ENCODE measurements around the gene TPT1. TPM values are rescaled to one million over a fixed set of nuclear protein-coding genes. Genes with fewer than 3 reads are reported as not detected.

TPT1 gene
- polyA plus RNA-seq, 3 donors from 2014 or later = 1,111 to 3,245 (median 1,774) TPM

- Mint-ChIP-seq H3K9me3 (no peaks in the 10 kb centered on the region), H3K36me3 (peaks cover 0 to 7% (median 0%) of the 10 kb centered on the region in 3 donors), H3K27me3 (ENCODE audit: low read depth in 3 of 3) (no peaks in the 10 kb centered on the region), H3K27ac (no peak overlapping the region), H3K4me1 (peaks cover 31 to 36% of the 10 kb centered on the region in 2 donors), H3K4me3 (no peak overlapping the region)
- no peak for DNase-seq
Observed at GRCh38 chr13:45325806-45326205, 15.2 kb downstream of the TPT1 start.

- H3K27me3 Mint-ChIP-seq (ENCODE audit: low read depth in 3 of 3) = peaks cover 0 to 2% (median 1%) of the 10 kb centered on the region in 3 donors
- DNase-seq = no peak
- H3K27ac Mint-ChIP-seq = no peak overlapping the region
- peaks cover 0 to 3% (median 0%) of the 10 kb centered on the region in 3 donors for H3K36me3 Mint-ChIP-seq
- no peaks in the 10 kb centered on the region for H3K9me3 Mint-ChIP-seq
- H3K4me3 Mint-ChIP-seq = no peak overlapping the region
- H3K4me1 Mint-ChIP-seq = peaks cover 0 to 2% of the 10 kb centered on the region in 2 donors
Observed at GRCh38 chr13:45320876-45321629, 19.9 kb downstream of the TPT1 start.

GRCh38 chr13:45316996-45317395, 24.0 kb downstream of the TPT1 start:
- Mint-ChIP-seq H3K4me1 (peaks cover 0 to 1% of the 10 kb centered on the region in 2 donors), H3K36me3 (no peaks in the 10 kb centered on the region), H3K4me3 (no peak overlapping the region), H3K27me3 (ENCODE audit: low read depth in 3 of 3) (peaks cover 0 to 4% (median 2%) of the 10 kb centered on the region in 3 donors), H3K27ac (no peak overlapping the region), H3K9me3 (no peaks in the 10 kb centered on the region)
- DNase-seq = no peak

GRCh38 chr13:45316338-45316737, 24.6 kb downstream of the TPT1 start:
- Mint-ChIP-seq H3K4me3 (no peak overlapping the region), H3K36me3 (no peaks in the 10 kb centered on the region), H3K4me1 (peaks cover 3 to 8% of the 10 kb centered on the region in 2 donors), H3K27me3 (ENCODE audit: low read depth in 3 of 3) (peaks cover 0 to 5% (median 3%) of the 10 kb centered on the region in 3 donors), H3K9me3 (no peaks in the 10 kb centered on the region), H3K27ac (peak overlapping the region in 1 of 6 donors; percentile 12)
- no peak for DNase-seq

- Mint-ChIP-seq H3K9me3 (no peaks in the 10 kb centered on the region), H3K27ac (peak overlapping the region in 1 of 6 donors; percentile 58), H3K36me3 (no peaks in the 10 kb centered on the region), H3K4me1 (peaks cover 9 to 15% of the 10 kb centered on the region in 2 donors), H3K27me3 (ENCODE audit: low read depth in 3 of 3) (peaks cover 3 to 9% (median 6%) of the 10 kb centered on the region in 3 donors), H3K4me3 (no peak overlapping the region)
- no peak for DNase-seq
Observed at GRCh38 chr13:45315520-45316167, 25.3 kb downstream of the TPT1 start.

GRCh38 chr13:45314822-45315221, 26.2 kb downstream of the TPT1 start:
- no peaks in the 10 kb centered on the region for H3K9me3 Mint-ChIP-seq
- peaks cover 10 to 20% of the 10 kb centered on the region in 2 donors for H3K4me1 Mint-ChIP-seq
- peaks cover 3 to 9% (median 4%) of the 10 kb centered on the region in 3 donors for H3K27me3 Mint-ChIP-seq (ENCODE audit: low read depth in 3 of 3)
- no peak overlapping the region for H3K4me3 Mint-ChIP-seq
- no peak for DNase-seq
- no peak overlapping the region for H3K27ac Mint-ChIP-seq
- no peaks in the 10 kb centered on the region for H3K36me3 Mint-ChIP-seq

GRCh38 chr13:45310341-45311131, 30.4 kb downstream of the TPT1 start:
- H3K4me3 Mint-ChIP-seq = peak overlapping the region; percentile 88 to 92 (median 90)
- no peaks in the 10 kb centered on the region for H3K36me3 Mint-ChIP-seq
- peaks cover 7 to 18% (median 11%) of the 10 kb centered on the region in 3 donors for H3K27me3 Mint-ChIP-seq (ENCODE audit: low read depth in 3 of 3)
- H3K27ac Mint-ChIP-seq = no peak overlapping the region
- H3K4me1 Mint-ChIP-seq = peaks cover 14 to 28% of the 10 kb centered on the region in 2 donors
- H3K9me3 Mint-ChIP-seq = no peaks in the 10 kb centered on the region
- DNase-seq = no peak

GRCh38 chr13:45306966-45307365, 34.0 kb downstream of the TPT1 start:
- H3K4me3 Mint-ChIP-seq = no peak overlapping the region
- no peak overlapping the region for H3K27ac Mint-ChIP-seq
- H3K9me3 Mint-ChIP-seq = no peaks in the 10 kb centered on the region
- H3K4me1 Mint-ChIP-seq = peaks cover 14 to 26% of the 10 kb centered on the region in 2 donors
- no peak for DNase-seq
- no peaks in the 10 kb centered on the region for H3K36me3 Mint-ChIP-seq
- peaks cover 5 to 26% (median 11%) of the 10 kb centered on the region in 3 donors for H3K27me3 Mint-ChIP-seq (ENCODE audit: low read depth in 3 of 3)

GRCh38 chr13:45305079-45305478, 35.9 kb downstream of the TPT1 start:
- peaks cover 1 to 27% (median 10%) of the 10 kb centered on the region in 3 donors for H3K27me3 Mint-ChIP-seq (ENCODE audit: low read depth in 3 of 3)
- DNase-seq = no peak
- no peak overlapping the region for H3K27ac Mint-ChIP-seq
- no peaks in the 10 kb centered on the region for H3K9me3 Mint-ChIP-seq
- peaks cover 16 to 23% of the 10 kb centered on the region in 2 donors for H3K4me1 Mint-ChIP-seq
- no peaks in the 10 kb centered on the region for H3K36me3 Mint-ChIP-seq
- no peak overlapping the region for H3K4me3 Mint-ChIP-seq

- H3K4me1 Mint-ChIP-seq = peaks cover 20 to 27% of the 10 kb centered on the region in 2 donors
- no peak overlapping the region for H3K27ac Mint-ChIP-seq
- no peak overlapping the region for H3K4me3 Mint-ChIP-seq
- no peaks in the 10 kb centered on the region for H3K9me3 Mint-ChIP-seq
- H3K36me3 Mint-ChIP-seq = no peaks in the 10 kb centered on the region
- no peak for DNase-seq
- H3K27me3 Mint-ChIP-seq (ENCODE audit: low read depth in 3 of 3) = peaks cover 1 to 21% (median 8%) of the 10 kb centered on the region in 3 donors
Observed at GRCh38 chr13:45303866-45304265, 37.1 kb downstream of the TPT1 start.

- Mint-ChIP-seq H3K9me3 (no peaks in the 10 kb centered on the region), H3K4me3 (no peak overlapping the region), H3K4me1 (peaks cover 28 to 35% of the 10 kb centered on the region in 2 donors), H3K27ac (no peak overlapping the region), H3K27me3 (ENCODE audit: low read depth in 3 of 3) (peaks cover 1 to 21% (median 8%) of the 10 kb centered on the region in 3 donors), H3K36me3 (no peaks in the 10 kb centered on the region)
- no peak for DNase-seq
Observed at GRCh38 chr13:45303026-45303425, 38.0 kb downstream of the TPT1 start.

- no peaks in the 10 kb centered on the region for H3K9me3 Mint-ChIP-seq
- H3K36me3 Mint-ChIP-seq = no peaks in the 10 kb centered on the region
- no peak overlapping the region for H3K4me3 Mint-ChIP-seq
Observed at GRCh38 chr13:45302507-45302906, 38.5 kb downstream of the TPT1 start.

GRCh38 chr13:45301263-45301662, 39.7 kb downstream of the TPT1 start:
- DNase-seq = no peak
- no peaks in the 10 kb centered on the region for H3K9me3 Mint-ChIP-seq
- H3K36me3 Mint-ChIP-seq = no peaks in the 10 kb centered on the region
- peaks cover 1 to 12% (median 8%) of the 10 kb centered on the region in 3 donors for H3K27me3 Mint-ChIP-seq (ENCODE audit: low read depth in 3 of 3)
- peak overlapping the region in 1 of 6 donors; percentile 64 for H3K27ac Mint-ChIP-seq
- H3K4me1 Mint-ChIP-seq = peaks cover 41 to 50% of the 10 kb centered on the region in 2 donors
- H3K4me3 Mint-ChIP-seq = no peak overlapping the region

More at GRCh38 chr13:45302507-45302906, 38.5 kb downstream of the TPT1 start:
- H3K4me1 Mint-ChIP-seq = peaks cover 33 to 40% of the 10 kb centered on the region in 2 donors
- H3K27me3 Mint-ChIP-seq (ENCODE audit: low read depth in 3 of 3) = peaks cover 1 to 17% (median 8%) of the 10 kb centered on the region in 3 donors
- no peak for DNase-seq
- no peak overlapping the region for H3K27ac Mint-ChIP-seq
